Measurements from ENCODE around the gene TUBB4B. TPM values are rescaled to one million over a fixed set of nuclear protein-coding genes. Genes with fewer than 3 reads are reported as not detected.

The TUBB4B gene
- total and polyA plus RNA-seq, 2 of the 4 experiments (the other 2 are of a cell fraction) = 237 to 529 TPM

GRCh38 chr9:137229903-137230704 lies 11.0 kb upstream of the TUBB4B start:
- H4K91ac ChIP-seq (ENCODE audit: insufficient read depth, low read depth, low read length) = no peak overlapping the region
- H4K8ac ChIP-seq (ENCODE audit: low read depth in 2 of 2, low read length in 2 of 2) = no peak overlapping the region
- H3K9ac ChIP-seq (ENCODE audit: low read depth, low read length) = no peak overlapping the region
- ChIA-PET CTCF (no interaction called here), POLR2A (ENCODE audit: unreplicated experiment) (interaction anchor here (0.7 kb wide), 1 partner anchor 114 kb away, joined by 12 read pairs; no protein-coding TSS in a partner anchor)
- no peak overlapping the region for H2BK20ac ChIP-seq (ENCODE audit: low read depth, low read length)
- WGBS, 2 experiments (ENCODE audit: extremely low coverage in 2 of 2, insufficient read length in 1 of 2) = 61% methylated on average over 10 of the region's 31 CpGs; no CpG with 5 or more reads in 1 of the 2 experiments
- peaks cover 2% of the 10 kb centered on the region; the same call in 1 of the 2 replicates for H3K4me1 ChIP-seq (ENCODE audit: control insufficient read depth, insufficient read depth, low read length)
- no peak overlapping the region for H3K27ac ChIP-seq (ENCODE audit: insufficient read depth, low read length)
- ATAC-seq (ENCODE audit: low read depth) = no peak
- no peaks in the 10 kb centered on the region for H3K79me1 ChIP-seq (ENCODE audit: low read depth in 1 of 2, low read length in 2 of 2)
- H4K20me1 ChIP-seq (ENCODE audit: insufficient read depth, low read length) = no peaks in the 10 kb centered on the region
- TF ChIP-seq MXI1 (IDR thresholded peaks at IDR 0.05; ENCODE audit: borderline replicate concordance, low read depth, low read length) (no peak), MAZ (IDR thresholded peaks at IDR 0.05; ENCODE audit: borderline replicate concordance, low read depth, low read length) (no peak), FOS (IDR thresholded peaks at IDR 0.05; ENCODE audit: low read depth, low read length) (no peak), POLR2A (IDR thresholded peaks at IDR 0.05; ENCODE audit: low read depth, low read length) (no peak), NFE2L2 (IDR thresholded peaks at IDR 0.05; ENCODE audit: low read depth, low read length) (no peak), RCOR1 (IDR thresholded peaks at IDR 0.05; ENCODE audit: insufficient replicate concordance, low read length) (no peak), CHD1 (IDR thresholded peaks at IDR 0.05; ENCODE audit: low read depth, low read length) (no peak), BHLHE40 (IDR thresholded peaks at IDR 0.05; ENCODE audit: low read depth, low read length) (no peak), CEBPB (IDR thresholded peaks at IDR 0.05; ENCODE audit: low read depth, low read length) (no peak), MAFK (IDR thresholded peaks at IDR 0.05; ENCODE audit: low read depth, low read length) (no peak), RFX5 (IDR thresholded peaks at IDR 0.05; ENCODE audit: low read depth, low read length) (no peak), SMC3 (IDR thresholded peaks at IDR 0.05; ENCODE audit: low read depth, low read length) (no peak)
- TF ChIP-seq, protein P1, sequence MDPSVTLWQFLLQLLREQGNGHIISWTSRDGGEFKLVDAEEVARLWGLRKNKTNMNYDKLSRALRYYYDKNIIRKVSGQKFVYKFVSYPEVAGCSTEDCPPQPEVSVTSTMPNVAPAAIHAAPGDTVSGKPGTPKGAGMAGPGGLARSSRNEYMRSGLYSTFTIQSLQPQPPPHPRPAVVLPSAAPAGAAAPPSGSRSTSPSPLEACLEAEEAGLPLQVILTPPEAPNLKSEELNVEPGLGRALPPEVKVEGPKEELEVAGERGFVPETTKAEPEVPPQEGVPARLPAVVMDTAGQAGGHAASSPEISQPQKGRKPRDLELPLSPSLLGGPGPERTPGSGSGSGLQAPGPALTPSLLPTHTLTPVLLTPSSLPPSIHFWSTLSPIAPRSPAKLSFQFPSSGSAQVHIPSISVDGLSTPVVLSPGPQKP (IDR thresholded peaks at IDR 0.05; ENCODE audit: borderline replicate concordance, low read depth, low read length) = no peak
- TF ChIP-seq, protein P2, sequence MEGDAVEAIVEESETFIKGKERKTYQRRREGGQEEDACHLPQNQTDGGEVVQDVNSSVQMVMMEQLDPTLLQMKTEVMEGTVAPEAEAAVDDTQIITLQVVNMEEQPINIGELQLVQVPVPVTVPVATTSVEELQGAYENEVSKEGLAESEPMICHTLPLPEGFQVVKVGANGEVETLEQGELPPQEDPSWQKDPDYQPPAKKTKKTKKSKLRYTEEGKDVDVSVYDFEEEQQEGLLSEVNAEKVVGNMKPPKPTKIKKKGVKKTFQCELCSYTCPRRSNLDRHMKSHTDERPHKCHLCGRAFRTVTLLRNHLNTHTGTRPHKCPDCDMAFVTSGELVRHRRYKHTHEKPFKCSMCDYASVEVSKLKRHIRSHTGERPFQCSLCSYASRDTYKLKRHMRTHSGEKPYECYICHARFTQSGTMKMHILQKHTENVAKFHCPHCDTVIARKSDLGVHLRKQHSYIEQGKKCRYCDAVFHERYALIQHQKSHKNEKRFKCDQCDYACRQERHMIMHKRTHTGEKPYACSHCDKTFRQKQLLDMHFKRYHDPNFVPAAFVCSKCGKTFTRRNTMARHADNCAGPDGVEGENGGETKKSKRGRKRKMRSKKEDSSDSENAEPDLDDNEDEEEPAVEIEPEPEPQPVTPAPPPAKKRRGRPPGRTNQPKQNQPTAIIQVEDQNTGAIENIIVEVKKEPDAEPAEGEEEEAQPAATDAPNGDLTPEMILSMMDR (conservative IDR thresholded peaks at IDR 0.05; ENCODE audit: low read depth, low read length) = no peak
- H3K18ac ChIP-seq (ENCODE audit: low read depth, low read length) = no peak overlapping the region
- dilution Hi-C loops (cut with HindIII; ENCODE audit: low sequenced_read_pairs, unreplicated experiment) (no loop called here), intact Hi-C loops (cut with micrococcal nuclease) (no loop called here), in situ Hi-C loops (cut with MboI; ENCODE audit: low sequenced_read_pairs) (loop anchor here (5.0 kb wide), 1 partner anchor 108 kb away; no protein-coding TSS in a partner anchor)
- no peak overlapping the region for H3K14ac ChIP-seq (replicated peaks; ENCODE audit: low read depth, low read length)
- no peak overlapping the region for H3K4me2 ChIP-seq (ENCODE audit: low read depth, low read length)
- no TSS peak for BruUV-seq (replicated peaks)
- no peak overlapping the region for H2AK5ac ChIP-seq (ENCODE audit: low read depth, low read length)
- no peak overlapping the region for H2BK120ac ChIP-seq (ENCODE audit: low read depth, low read length)
- no peak overlapping the region for H3K4ac ChIP-seq (ENCODE audit: low read depth, low read length)
- H2AFZ ChIP-seq (replicated peaks; ENCODE audit: low read length, poor library complexity) = no peak overlapping the region
- no peak overlapping the region for H2BK5ac ChIP-seq (ENCODE audit: low read depth, low read length, poor library complexity, severe bottlenecking)
- peaks cover 1% of the 10 kb centered on the region; the same call in 1 of the 2 replicates for H3K27me3 ChIP-seq (ENCODE audit: control insufficient read depth, insufficient read depth, low read length)
- H3K36me3 ChIP-seq (ENCODE audit: control insufficient read depth, insufficient read depth, low read length) = no peaks in the 10 kb centered on the region
- H3K9me1 ChIP-seq (ENCODE audit: insufficient read depth, low read length) = no peaks in the 10 kb centered on the region
- no peaks in the 10 kb centered on the region for H3K9me3 ChIP-seq (ENCODE audit: control insufficient read depth, insufficient read depth, low read length)
- H3K23ac ChIP-seq (ENCODE audit: low read depth, low read length) = no peak overlapping the region
- H4K5ac ChIP-seq (ENCODE audit: low read depth, low read length) = no peak overlapping the region
- no peak overlapping the region for H2BK15ac ChIP-seq (ENCODE audit: low read depth, low read length)
- DNase-seq = no peak
- H3K56ac ChIP-seq (ENCODE audit: extremely low read depth, insufficient read depth, low read length) = no peak overlapping the region
- H3K4me3 ChIP-seq (ENCODE audit: insufficient read depth, low read depth, low read length) = no peak overlapping the region
- no peak overlapping the region for H2AK9ac ChIP-seq (replicated peaks; ENCODE audit: low read depth, low read length, poor library complexity)

Measured in IMR-90 (cell line).